Fibroblast of the aortic adventitia (primary cell): ENCODE results near the gene TP73. TPM values are rescaled to one million over a fixed set of nuclear protein-coding genes. Genes with fewer than 3 reads are reported as not detected.
A peak's percentile ranks its signal among the peaks of the same experiment; 100 is the strongest.

Experiments used
- DNase-seq: peaks from one replicate; pipeline ENCODE4 v3.0.0-alpha.2; 2010; ENCODE audit warnings: low read depth
- H3K4me3 ChIP-seq: 2 replicates; pipeline ENCODE4 v1.5.1; 2011; ENCODE audit warnings: low read depth, mild to moderate bottlenecking, control low read depth, low read length, moderate library complexity
- total RNA-seq: library from RNA; depleted of rRNA; stranded (reverse); fragments of >200 nt; gene quantifications from 2 replicates; pipeline ENCODE4 v1.2.3, GENCODE V29; 2012; ENCODE audit warnings: low replicate concordance
- TF ChIP-seq, protein P1 (sequence below): IDR thresholded peaks from 2 replicates; pipeline ENCODE4 v1.5.1; 2011; ENCODE audit warnings: mild to moderate bottlenecking, low read length, control low read depth, inconsistent platforms; ENCODE audit not compliant: insufficient read depth

The TP73 gene
- total RNA-seq, 1 donor = 0.18 TPM

GRCh38 chr1:3693321-3693720 lies 41.0 kb downstream of the TP73 start:
- no peak for DNase-seq
- TF ChIP-seq, protein P1, sequence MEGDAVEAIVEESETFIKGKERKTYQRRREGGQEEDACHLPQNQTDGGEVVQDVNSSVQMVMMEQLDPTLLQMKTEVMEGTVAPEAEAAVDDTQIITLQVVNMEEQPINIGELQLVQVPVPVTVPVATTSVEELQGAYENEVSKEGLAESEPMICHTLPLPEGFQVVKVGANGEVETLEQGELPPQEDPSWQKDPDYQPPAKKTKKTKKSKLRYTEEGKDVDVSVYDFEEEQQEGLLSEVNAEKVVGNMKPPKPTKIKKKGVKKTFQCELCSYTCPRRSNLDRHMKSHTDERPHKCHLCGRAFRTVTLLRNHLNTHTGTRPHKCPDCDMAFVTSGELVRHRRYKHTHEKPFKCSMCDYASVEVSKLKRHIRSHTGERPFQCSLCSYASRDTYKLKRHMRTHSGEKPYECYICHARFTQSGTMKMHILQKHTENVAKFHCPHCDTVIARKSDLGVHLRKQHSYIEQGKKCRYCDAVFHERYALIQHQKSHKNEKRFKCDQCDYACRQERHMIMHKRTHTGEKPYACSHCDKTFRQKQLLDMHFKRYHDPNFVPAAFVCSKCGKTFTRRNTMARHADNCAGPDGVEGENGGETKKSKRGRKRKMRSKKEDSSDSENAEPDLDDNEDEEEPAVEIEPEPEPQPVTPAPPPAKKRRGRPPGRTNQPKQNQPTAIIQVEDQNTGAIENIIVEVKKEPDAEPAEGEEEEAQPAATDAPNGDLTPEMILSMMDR = no peak

GRCh38 chr1:3695326-3696217 lies 43.3 kb downstream of the TP73 start:
- no peak overlapping the region for H3K4me3 ChIP-seq
- TF ChIP-seq, protein P1 = peak; percentile 83
- DNase-seq = peak; percentile 14

More at GRCh38 chr1:3693321-3693720, 41.0 kb downstream of the TP73 start:
- H3K4me3 ChIP-seq = no peak overlapping the region

GRCh38 chr1:3696689-3697088 lies 44.4 kb downstream of the TP73 start:
- TF ChIP-seq, protein P1 = no peak
- H3K4me3 ChIP-seq = no peak overlapping the region
- DNase-seq = no peak

- TF ChIP-seq, protein P1 = no peak
- H3K4me3 ChIP-seq = no peak overlapping the region
- DNase-seq = no peak
Observed at GRCh38 chr1:3697104-3697503, 44.8 kb downstream of the TP73 start.

DNA sequence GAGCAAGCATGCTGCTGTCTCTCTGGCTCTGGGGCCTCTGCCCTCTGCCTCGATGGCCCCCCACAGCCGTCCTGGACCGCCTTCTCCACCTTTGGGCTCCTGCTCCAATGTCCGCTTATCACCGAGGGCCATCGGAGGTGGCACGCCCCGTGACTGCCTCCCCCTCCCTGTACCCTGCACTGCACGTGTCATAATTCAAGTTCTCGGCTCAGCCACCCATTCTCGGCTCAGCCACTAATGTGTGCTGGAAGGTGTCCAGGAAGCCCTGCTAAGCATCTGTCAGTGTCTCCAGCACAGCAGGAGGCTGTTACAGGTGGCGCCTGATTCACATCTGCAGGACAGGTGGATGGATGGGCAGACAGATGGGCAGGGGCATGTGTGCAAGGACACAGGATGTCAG lies 45.5 kb downstream of the TP73 start:
- no peak overlapping the region for H3K4me3 ChIP-seq
- TF ChIP-seq, protein P1 = no peak
- no peak for DNase-seq

GRCh38 chr1:3698660-3699408 lies 46.5 kb downstream of the TP73 start:
- no peak for DNase-seq
- TF ChIP-seq, protein P1 = no peak
- H3K4me3 ChIP-seq = no peak overlapping the region
